ENCODE results near the gene ITGA7. TPM values are rescaled to one million over a fixed set of nuclear protein-coding genes. Genes with fewer than 3 reads are reported as not detected.

The ITGA7 gene
- total RNA-seq, 1 experiment from 2014 or later = 14.7 TPM

DNA sequence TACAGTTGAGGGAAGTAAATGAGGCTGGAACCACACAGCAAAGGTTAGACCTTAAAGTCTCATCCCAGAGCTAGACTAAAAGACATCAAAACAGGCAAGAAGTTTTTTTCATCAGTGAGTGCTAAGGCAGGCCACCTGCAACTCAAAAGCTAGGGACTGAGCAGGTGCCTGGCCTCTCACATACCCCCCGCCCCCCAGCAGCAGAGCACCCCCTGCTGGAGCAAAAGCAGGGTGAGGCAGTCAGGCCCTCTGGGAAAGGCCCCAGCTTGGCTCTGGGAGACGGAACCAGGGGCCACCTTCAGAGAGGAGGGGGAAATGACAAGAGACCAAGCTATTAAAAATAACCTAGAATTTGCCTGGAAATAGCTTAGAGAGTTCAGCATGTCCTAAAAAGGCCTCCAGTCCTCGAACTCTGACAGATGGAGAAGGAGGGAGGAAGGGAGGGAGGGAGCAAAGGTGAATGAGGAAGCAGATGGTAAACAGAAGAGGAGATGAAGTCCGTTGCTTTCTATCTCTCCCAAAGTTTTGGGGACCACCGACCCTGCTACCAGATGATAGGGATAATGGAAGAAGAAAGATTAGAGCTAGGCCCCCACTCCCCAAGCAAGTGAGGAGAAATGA lies 1.8 kb downstream of the ITGA7 start:
- CTCF ChIA-PET = interaction anchor here (0.5 kb wide), 1 partner anchor 24 kb away, joined by 4 read pairs; a partner anchor contains a TSS
- BruUV-seq (replicated peaks) = no TSS peak
- Histone ChIP-seq H3K27me3 (replicated peaks; ENCODE audit: insufficient read depth, low read depth, low read length, poor library complexity) (no peaks in the 10 kb centered on the region), H3K27ac (ENCODE audit: low read depth, low read length, poor library complexity, severe bottlenecking) (no peak overlapping the region), H3K9me3 (ENCODE audit: low read depth, low read length, poor library complexity, severe bottlenecking) (no peaks in the 10 kb centered on the region), H3K36me3 (ENCODE audit: insufficient read depth, low read length, poor library complexity, severe bottlenecking) (no peaks in the 10 kb centered on the region), H3K4me1 (ENCODE audit: insufficient read depth, low read length, poor library complexity, severe bottlenecking) (peaks cover 14% of the 10 kb centered on the region), H3K4me3 (ENCODE audit: low read depth, low read length, poor library complexity, severe bottlenecking) (no peak overlapping the region)
- no peak for TF ChIP-seq EZH2 (IDR thresholded peaks at IDR 0.05; ENCODE audit: borderline replicate concordance, low read depth, low read length, poor library complexity, severe bottlenecking)
- TF ChIP-seq, protein P1, sequence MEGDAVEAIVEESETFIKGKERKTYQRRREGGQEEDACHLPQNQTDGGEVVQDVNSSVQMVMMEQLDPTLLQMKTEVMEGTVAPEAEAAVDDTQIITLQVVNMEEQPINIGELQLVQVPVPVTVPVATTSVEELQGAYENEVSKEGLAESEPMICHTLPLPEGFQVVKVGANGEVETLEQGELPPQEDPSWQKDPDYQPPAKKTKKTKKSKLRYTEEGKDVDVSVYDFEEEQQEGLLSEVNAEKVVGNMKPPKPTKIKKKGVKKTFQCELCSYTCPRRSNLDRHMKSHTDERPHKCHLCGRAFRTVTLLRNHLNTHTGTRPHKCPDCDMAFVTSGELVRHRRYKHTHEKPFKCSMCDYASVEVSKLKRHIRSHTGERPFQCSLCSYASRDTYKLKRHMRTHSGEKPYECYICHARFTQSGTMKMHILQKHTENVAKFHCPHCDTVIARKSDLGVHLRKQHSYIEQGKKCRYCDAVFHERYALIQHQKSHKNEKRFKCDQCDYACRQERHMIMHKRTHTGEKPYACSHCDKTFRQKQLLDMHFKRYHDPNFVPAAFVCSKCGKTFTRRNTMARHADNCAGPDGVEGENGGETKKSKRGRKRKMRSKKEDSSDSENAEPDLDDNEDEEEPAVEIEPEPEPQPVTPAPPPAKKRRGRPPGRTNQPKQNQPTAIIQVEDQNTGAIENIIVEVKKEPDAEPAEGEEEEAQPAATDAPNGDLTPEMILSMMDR (conservative IDR thresholded peaks at IDR 0.05; ENCODE audit: low read depth, low read length) = peak; percentile 51
- POLR2A ChIA-PET (ENCODE audit: low non-redundant PET) = no interaction called here
- DNase-seq (ENCODE audit: low spot score) = no peak
- intact Hi-C loops (cut with micrococcal nuclease; ENCODE audit: unreplicated experiment) = no loop called here

DNA sequence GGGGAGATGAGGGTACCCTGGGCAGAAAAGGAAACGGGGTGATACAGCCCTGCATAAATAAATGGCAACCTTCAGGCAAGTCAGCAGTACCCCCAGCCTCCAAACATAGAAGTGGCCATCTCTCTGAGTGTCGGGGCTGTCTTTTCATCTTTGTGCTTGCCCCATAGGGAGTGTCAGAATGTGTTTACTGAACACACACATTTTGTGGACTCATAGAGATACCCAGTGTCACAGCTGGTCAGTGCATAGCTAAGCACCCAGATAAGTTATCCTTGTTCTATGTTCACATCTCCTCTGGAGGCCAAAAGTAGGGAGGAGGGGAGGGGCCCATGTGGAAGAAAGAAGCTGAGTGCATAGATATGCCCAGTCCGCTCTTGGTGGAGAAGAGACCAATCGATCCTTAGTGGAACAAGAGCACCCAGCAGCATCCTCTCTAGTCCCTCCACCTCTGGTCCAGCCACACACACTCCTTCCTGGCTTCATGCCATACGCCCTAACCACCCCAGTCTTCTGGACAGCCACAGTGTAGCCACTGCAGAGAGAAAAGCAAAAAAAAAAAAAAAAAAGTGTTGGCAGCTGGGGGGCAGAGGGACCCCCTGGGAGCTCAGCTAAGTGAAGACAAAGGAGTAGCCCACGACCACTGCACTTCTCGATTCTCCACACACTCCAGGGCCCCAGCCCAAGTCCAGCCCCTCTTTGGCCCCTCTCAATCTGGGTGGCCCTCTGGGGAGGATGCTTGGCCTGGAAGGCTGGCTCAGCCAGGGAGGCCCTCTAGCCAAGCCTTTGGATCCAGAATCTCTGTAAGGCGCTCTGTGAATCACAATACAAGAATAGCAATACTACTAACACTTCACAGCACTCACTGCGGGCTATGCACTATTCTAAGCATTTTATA lies 2.6 kb downstream of the ITGA7 start:
- CTCF ChIA-PET = no interaction called here
- no peak overlapping the region for H3K4me3 ChIP-seq (ENCODE audit: low read depth, low read length, poor library complexity, severe bottlenecking)
- peaks cover 14% of the 10 kb centered on the region for H3K4me1 ChIP-seq (ENCODE audit: insufficient read depth, low read length, poor library complexity, severe bottlenecking)
- BruUV-seq (replicated peaks) = no TSS peak
- H3K36me3 ChIP-seq (ENCODE audit: insufficient read depth, low read length, poor library complexity, severe bottlenecking) = no peaks in the 10 kb centered on the region
- POLR2A ChIA-PET (ENCODE audit: low non-redundant PET) = no interaction called here
- H3K9me3 ChIP-seq (ENCODE audit: low read depth, low read length, poor library complexity, severe bottlenecking) = no peaks in the 10 kb centered on the region
- TF ChIP-seq EZH2 (IDR thresholded peaks at IDR 0.05; ENCODE audit: borderline replicate concordance, low read depth, low read length, poor library complexity, severe bottlenecking) = no peak
- TF ChIP-seq, protein P1 (conservative IDR thresholded peaks at IDR 0.05; ENCODE audit: low read depth, low read length) = no peak
- intact Hi-C loops (cut with micrococcal nuclease; ENCODE audit: unreplicated experiment) = no loop called here
- no peak for DNase-seq (ENCODE audit: low spot score)
- no peak overlapping the region for H3K27ac ChIP-seq (ENCODE audit: low read depth, low read length, poor library complexity, severe bottlenecking)
- H3K27me3 ChIP-seq (replicated peaks; ENCODE audit: insufficient read depth, low read depth, low read length, poor library complexity) = no peaks in the 10 kb centered on the region

GRCh38 chr12:55703901-55704761 lies 3.6 kb downstream of the ITGA7 start:
- DNase-seq (ENCODE audit: low spot score) = no peak
- H3K36me3 ChIP-seq (ENCODE audit: insufficient read depth, low read length, poor library complexity, severe bottlenecking) = no peaks in the 10 kb centered on the region
- ChIA-PET POLR2A (ENCODE audit: low non-redundant PET) (no interaction called here), CTCF (interaction anchor here (0.7 kb wide), 1 partner anchor 7 kb away, joined by 3 read pairs; no protein-coding TSS in a partner anchor)
- no peaks in the 10 kb centered on the region for H3K9me3 ChIP-seq (ENCODE audit: low read depth, low read length, poor library complexity, severe bottlenecking)
- H3K4me1 ChIP-seq (ENCODE audit: insufficient read depth, low read length, poor library complexity, severe bottlenecking) = peaks cover 14% of the 10 kb centered on the region
- no peak overlapping the region for H3K4me3 ChIP-seq (ENCODE audit: low read depth, low read length, poor library complexity, severe bottlenecking)
- intact Hi-C loops (cut with micrococcal nuclease; ENCODE audit: unreplicated experiment) = no loop called here
- H3K27ac ChIP-seq (ENCODE audit: low read depth, low read length, poor library complexity, severe bottlenecking) = no peak overlapping the region
- BruUV-seq (replicated peaks) = no TSS peak
- no peaks in the 10 kb centered on the region for H3K27me3 ChIP-seq (replicated peaks; ENCODE audit: insufficient read depth, low read depth, low read length, poor library complexity)
- no peak for TF ChIP-seq EZH2 (IDR thresholded peaks at IDR 0.05; ENCODE audit: borderline replicate concordance, low read depth, low read length, poor library complexity, severe bottlenecking)
- TF ChIP-seq, protein P1 (conservative IDR thresholded peaks at IDR 0.05; ENCODE audit: low read depth, low read length) = no peak
